IPS-NIHi7 (cell line): ENCODE data around the gene HKDC1.
"Not testable (repeated sequence)": the region's sequence is repeated elsewhere in the genome, so short reads cannot be mapped to it uniquely, and the experiment has no call there.

Source experiments
- DNase-seq: peaks from one replicate; pipeline ENCODE4 v3.0.0; 2012; ENCODE audit warnings: mixed read lengths; ENCODE audit errors: extremely low spot score

The HKDC1 gene

GRCh38 chr10:69281507-69282413 is 61.6 kb downstream of the HKDC1 start:
- DNase-seq: no peak

GRCh38 chr10:69284402-69284801 is 64.3 kb downstream of the HKDC1 start:
- not testable (repeated sequence) for DNase-seq

DNA sequence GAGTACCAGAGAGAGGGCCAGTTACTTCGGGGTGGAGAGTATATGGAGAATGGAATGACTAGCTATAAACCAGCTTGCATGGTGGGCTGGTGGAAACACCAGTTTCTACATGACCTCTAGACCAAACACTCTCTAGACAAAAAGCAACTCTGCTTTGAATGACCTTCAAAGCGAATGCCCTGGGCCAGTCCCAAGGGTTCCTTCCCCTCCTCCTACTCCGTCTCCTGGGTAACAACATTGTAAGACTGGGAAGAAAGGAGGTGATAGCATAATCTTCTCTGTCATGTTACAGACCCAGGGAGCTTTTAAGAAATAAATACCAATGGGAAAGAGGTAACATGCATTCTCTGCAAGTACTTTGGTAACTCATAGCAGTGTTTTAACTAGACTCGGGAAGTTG is 65.6 kb downstream of the HKDC1 start:
- DNase-seq: no peak

- DNase-seq: no peak
These were observed 67.0 kb downstream of the HKDC1 start for GRCh38 chr10:69287181-69287580.

DNA sequence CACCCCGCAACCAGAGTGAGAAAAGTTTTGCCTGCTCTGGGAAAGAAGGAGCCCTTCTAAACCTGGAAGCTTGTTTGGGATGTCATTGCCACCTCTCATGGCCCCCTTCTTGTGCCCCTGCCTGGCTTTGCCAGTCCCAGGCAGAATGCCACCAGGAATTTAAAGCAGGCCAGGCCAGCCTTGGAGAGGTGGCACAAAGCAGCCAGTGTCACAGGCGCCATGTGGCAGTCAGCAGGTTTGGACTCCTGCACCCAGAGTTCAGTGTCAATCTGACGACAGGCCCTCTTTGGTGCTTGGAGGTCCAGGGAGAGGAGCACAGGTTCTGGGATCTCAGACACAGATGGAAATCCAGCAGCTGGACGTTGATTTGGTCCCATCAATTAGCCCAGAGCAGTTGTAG is 70.9 kb downstream of the HKDC1 start:
- no peak for DNase-seq

DNA sequence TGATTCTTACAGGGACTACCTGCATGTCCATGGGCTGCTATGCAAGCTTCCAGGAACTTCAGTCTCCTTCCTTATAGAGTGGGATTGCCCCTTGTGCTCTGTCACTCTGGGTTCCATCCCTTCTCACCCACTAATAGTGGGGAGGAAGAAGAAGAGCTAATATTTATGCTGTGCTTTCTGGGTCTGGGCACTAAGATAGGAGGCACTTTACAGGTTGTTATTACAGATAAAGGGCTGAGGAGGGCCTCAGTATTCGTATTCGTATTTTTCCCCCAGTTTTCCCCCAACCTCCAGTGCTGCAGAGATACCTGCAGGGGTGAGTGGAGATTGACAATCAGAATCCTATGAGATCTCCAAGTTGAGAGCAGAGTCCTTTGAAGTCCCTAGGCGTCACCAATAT is 72.3 kb downstream of the HKDC1 start:
- DNase-seq: no peak

GRCh38 chr10:69295027-69295636 is 75.0 kb downstream of the HKDC1 start:
- no peak for DNase-seq

DNA sequence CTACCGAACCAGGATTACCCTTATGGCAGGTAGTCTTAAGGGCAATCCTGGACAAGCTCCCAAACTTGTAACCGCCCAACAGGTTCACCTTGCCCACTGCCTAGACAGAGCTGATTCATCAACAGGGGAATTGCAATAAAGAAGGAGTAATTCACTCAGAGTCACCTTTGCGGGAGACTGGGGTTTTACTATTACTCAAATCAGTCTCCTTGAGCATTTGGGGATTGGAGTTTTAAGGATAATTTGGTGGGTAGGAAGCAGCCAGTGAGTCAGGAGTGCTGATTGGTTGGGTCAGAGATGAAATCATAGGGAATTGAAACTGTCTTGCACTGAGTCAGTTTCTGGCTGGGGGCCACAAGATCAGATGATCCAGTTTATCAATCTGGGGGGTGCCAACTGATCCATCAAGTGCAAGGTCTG is 83.5 kb downstream of the HKDC1 start:
- no peak for DNase-seq

DNA sequence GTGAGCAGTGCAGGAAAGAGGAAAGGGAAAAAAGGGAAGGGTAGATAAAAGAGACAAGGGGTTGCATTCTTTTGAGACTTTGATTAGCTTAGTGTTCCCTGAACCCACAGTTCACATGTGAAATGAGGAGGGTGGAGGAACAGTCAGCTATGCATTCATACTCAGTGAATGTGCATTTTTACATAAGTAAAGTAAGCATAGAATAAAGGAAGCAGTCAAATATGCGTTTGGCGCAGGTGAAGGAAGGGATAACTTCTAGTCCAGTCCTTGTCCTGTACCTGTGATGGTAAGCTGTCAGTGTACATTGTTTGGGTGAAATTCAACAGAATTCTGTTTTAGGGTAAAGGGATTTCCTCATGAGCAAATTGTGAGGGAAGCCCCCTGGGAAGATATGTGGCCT is 86.3 kb downstream of the HKDC1 start:
- no peak for DNase-seq

DNA sequence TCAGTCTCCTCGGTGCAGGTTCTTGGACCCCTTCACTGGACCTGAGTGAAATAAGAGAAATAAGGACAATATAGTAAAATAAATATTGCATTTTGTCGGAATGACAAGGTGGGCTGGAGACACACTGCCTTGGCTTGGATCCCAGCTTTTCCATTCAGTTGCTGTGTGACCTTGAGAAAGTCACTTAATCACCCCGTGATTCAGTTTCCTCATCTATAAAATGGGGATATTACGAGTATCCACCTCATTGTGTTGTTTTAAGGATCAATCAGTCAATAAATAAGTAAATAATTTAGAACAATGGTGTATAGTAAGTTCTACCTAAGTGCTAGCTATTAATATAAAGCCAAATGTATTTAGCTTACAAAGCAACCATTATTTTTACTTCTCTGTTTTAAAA is 87.3 kb downstream of the HKDC1 start:
- no peak for DNase-seq

DNA sequence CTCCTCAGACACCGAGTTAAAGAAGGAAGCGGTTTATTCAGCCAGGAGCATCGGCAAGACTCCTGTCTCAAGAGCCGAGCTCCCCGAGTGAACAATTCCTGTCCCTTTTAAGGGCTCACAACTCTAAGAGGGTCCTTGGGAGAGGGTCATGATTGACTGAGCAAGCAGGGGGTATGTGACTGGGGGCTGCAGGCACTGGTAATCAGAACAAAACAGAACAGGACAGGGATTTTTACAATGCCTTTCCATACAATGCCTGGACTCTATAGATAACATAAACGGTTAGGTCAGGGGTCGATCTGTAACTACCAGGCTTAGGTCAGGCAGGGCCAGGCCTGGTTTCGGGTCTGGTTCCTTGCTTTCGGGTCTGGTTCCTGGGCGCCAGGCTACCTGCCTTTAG is 88.2 kb downstream of the HKDC1 start:
- not testable (repeated sequence) for DNase-seq

- DNase-seq: no peak
These were observed 91.2 kb downstream of the HKDC1 start for GRCh38 chr10:69311309-69311708.

GRCh38 chr10:69312528-69312927 is 92.4 kb downstream of the HKDC1 start:
- no peak for DNase-seq

- DNase-seq: no peak
These were observed 95.0 kb downstream of the HKDC1 start for GRCh38 chr10:69315100-69315542.

DNA sequence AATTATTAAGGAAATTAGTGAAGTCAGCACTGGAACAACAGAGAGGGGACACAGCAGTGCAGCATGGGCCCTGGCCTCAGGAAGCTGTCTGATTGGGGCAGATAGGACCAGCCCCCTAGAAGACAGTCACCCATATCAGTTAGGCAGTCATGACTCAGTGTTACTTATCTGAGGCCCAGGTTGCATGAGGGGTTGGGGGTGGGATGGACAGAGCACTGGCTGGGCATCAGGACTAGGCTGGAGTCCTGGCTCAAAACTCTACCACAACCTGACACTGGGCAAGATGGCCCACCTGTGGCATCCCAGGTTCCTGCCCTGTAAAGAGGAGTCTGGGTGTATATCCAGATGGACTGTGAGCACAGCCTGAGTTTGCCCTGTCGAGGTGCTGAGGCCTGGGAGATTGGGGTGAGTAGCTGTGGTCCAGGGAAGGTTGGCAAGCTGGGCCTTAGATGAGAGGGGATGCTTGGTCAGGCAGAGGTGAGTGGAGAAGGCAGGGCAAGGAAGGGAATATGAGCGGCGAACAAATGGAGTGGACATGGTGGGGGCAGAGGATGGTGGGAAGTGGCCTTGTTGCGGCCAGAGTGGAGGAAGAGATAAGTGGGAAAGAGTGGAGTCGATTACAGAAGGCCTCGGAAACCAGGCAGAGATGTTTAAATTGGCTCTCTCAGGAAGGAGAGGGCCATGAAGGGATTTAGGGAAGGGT is 95.6 kb downstream of the HKDC1 start:
- DNase-seq: no peak

GRCh38 chr10:69316313-69317059 is 96.4 kb downstream of the HKDC1 start:
- no peak for DNase-seq
